Thymus (tissue), 11 donors: ENCODE results near the gene UBE2F. TPM values are rescaled to one million over a fixed set of nuclear protein-coding genes. Genes with fewer than 3 reads are reported as not detected.

Experiments used
- DNase-seq, 9 donors: peaks; one replicate each; pipeline ENCODE4 v3.0.0-alpha.2; 2013; ENCODE audit warnings: low spot score in 9 of 9, low read depth in 6 of 9, missing footprints in 1 of 9
- H3K27ac ChIP-seq, 2 donors: one replicate each; pipeline ENCODE4 v1.5.1; 2013; ENCODE audit warnings: control low read depth in 1 of 2, low read depth in 1 of 2, low read length in 1 of 2, mild to moderate bottlenecking in 1 of 2, moderate library complexity in 1 of 2
- H3K27me3 ChIP-seq, 2 donors: one replicate each; pipeline ENCODE4 v1.5.1; 2013; ENCODE audit warnings: low read length in 1 of 2; ENCODE audit not compliant: control insufficient read depth in 2 of 2, insufficient read depth in 1 of 2
- H3K36me3 ChIP-seq, 2 donors: one replicate each; pipeline ENCODE4 v1.5.1; 2013; ENCODE audit warnings: low read length in 1 of 2, mild to moderate bottlenecking in 1 of 2, moderate library complexity in 1 of 2; ENCODE audit not compliant: control insufficient read depth in 2 of 2, insufficient read depth in 2 of 2
- H3K4me1 ChIP-seq, 2 donors: one replicate each; pipeline ENCODE4 v1.5.1; 2013; ENCODE audit warnings: low read length in 2 of 2; ENCODE audit not compliant: control insufficient read depth in 2 of 2, insufficient read depth in 2 of 2
- H3K4me3 ChIP-seq, 2 donors: one replicate each; pipeline ENCODE4 v1.5.1; 2013; ENCODE audit warnings: low read length in 2 of 2, control low read depth in 1 of 2, mild to moderate bottlenecking in 1 of 2
- H3K9me3 ChIP-seq, 2 donors: one replicate each; pipeline ENCODE4 v1.5.1; 2013; ENCODE audit warnings: low read length in 1 of 2, mild to moderate bottlenecking in 1 of 2; ENCODE audit not compliant: control insufficient read depth in 2 of 2, insufficient read depth in 1 of 2
- WGBS: extraction: QIAGEN DNeasy Blood & Tissue Kit; methylation state at CpG from one replicate; pipeline ENCODE4 v1.1.7; 2013; 5-methylcytosine and 5-hydroxymethylcytosine counted together
- polyA plus RNA-seq: library from polyadenylated mRNA; stranded (reverse); fragments of 200-250 nt; gene quantifications from one replicate; pipeline ENCODE4 v1.2.3, GENCODE V29; 2013
- total RNA-seq: library from RNA; stranded (reverse); fragments of 120-200 nt; gene quantifications from one replicate; pipeline ENCODE4 v1.2.4, GENCODE V29; 2013
- donor health status: healthy.

Gene UBE2F
- total and polyA plus RNA-seq, 2 donors, result 50.7 to 77.8 TPM

GRCh38 chr2:238069877-238070276, 103.1 kb downstream of the UBE2F start:
- Histone ChIP-seq H3K9me3 (peaks cover 1 to 5% of the 10 kb centered on the region in 2 donors), H3K27ac (no peak overlapping the region), H3K4me1 (peaks cover 3 to 15% of the 10 kb centered on the region in 2 donors), H3K36me3 (peaks cover 24 to 57% of the 10 kb centered on the region in 2 donors), H3K4me3 (no peak overlapping the region), H3K27me3 (no peaks in the 10 kb centered on the region)
- 98% methylated on average over 9 of the region's 9 CpGs for WGBS
- DNase-seq, result no peak

- H3K4me3 ChIP-seq, result no peak overlapping the region
- no peak overlapping the region for H3K27ac ChIP-seq
- no peaks in the 10 kb centered on the region for H3K4me1 ChIP-seq
- no peaks in the 10 kb centered on the region for H3K9me3 ChIP-seq
- no peak for DNase-seq
- no peaks in the 10 kb centered on the region for H3K27me3 ChIP-seq
- peaks cover 8 to 25% of the 10 kb centered on the region in 2 donors for H3K36me3 ChIP-seq
Observed at GRCh38 chr2:238075397-238075796, 108.6 kb downstream of the UBE2F start.

- Histone ChIP-seq H3K27me3 (no peaks in the 10 kb centered on the region), H3K36me3 (peaks cover 11 to 34% of the 10 kb centered on the region in 2 donors), H3K4me3 (no peak overlapping the region), H3K9me3 (no peaks in the 10 kb centered on the region), H3K27ac (no peak overlapping the region), H3K4me1 (no peaks in the 10 kb centered on the region)
- no peak for DNase-seq
- 93% methylated on average over 1 of the region's 1 CpG for WGBS
Observed at GRCh38 chr2:238077292-238077691, 110.5 kb downstream of the UBE2F start.

- no peaks in the 10 kb centered on the region for H3K4me1 ChIP-seq
- H3K27me3 ChIP-seq, result no peaks in the 10 kb centered on the region
- H3K9me3 ChIP-seq, result no peaks in the 10 kb centered on the region
- no peak overlapping the region for H3K4me3 ChIP-seq
- peaks cover 25 to 43% of the 10 kb centered on the region in 2 donors for H3K36me3 ChIP-seq
- no peak overlapping the region for H3K27ac ChIP-seq
- DNase-seq, result no peak
- 94% methylated on average over 2 of the region's 2 CpGs for WGBS
Observed at GRCh38 chr2:238079874-238080327, 113.1 kb downstream of the UBE2F start.

GRCh38 chr2:238080518-238080917, 113.7 kb downstream of the UBE2F start:
- no peak for DNase-seq
- Histone ChIP-seq H3K27ac (no peak overlapping the region), H3K27me3 (no peaks in the 10 kb centered on the region), H3K4me3 (no peak overlapping the region), H3K4me1 (no peaks in the 10 kb centered on the region), H3K36me3 (peaks cover 25 to 43% of the 10 kb centered on the region in 2 donors), H3K9me3 (no peaks in the 10 kb centered on the region)
- WGBS, result 99% methylated on average over 15 of the region's 15 CpGs

GRCh38 chr2:238081150-238081549, 114.3 kb downstream of the UBE2F start:
- Histone ChIP-seq H3K27me3 (no peaks in the 10 kb centered on the region), H3K27ac (no peak overlapping the region), H3K4me3 (no peak overlapping the region), H3K9me3 (no peaks in the 10 kb centered on the region), H3K36me3 (peaks cover 25 to 44% of the 10 kb centered on the region in 2 donors), H3K4me1 (no peaks in the 10 kb centered on the region)
- no peak for DNase-seq
- WGBS, result 99% methylated on average over 13 of the region's 13 CpGs

- no peak overlapping the region for H3K27ac ChIP-seq
- peaks cover 25 to 41% of the 10 kb centered on the region in 2 donors for H3K36me3 ChIP-seq
- DNase-seq, result no peak
- 98% methylated on average over 16 of the region's 16 CpGs for WGBS
- no peaks in the 10 kb centered on the region for H3K4me1 ChIP-seq
- H3K9me3 ChIP-seq, result no peaks in the 10 kb centered on the region
- no peaks in the 10 kb centered on the region for H3K27me3 ChIP-seq
- no peak overlapping the region for H3K4me3 ChIP-seq
Observed at GRCh38 chr2:238081561-238081960, 114.7 kb downstream of the UBE2F start.

- H3K36me3 ChIP-seq, result peaks cover 25 to 43% of the 10 kb centered on the region in 2 donors
- no peaks in the 10 kb centered on the region for H3K9me3 ChIP-seq
- H3K4me1 ChIP-seq, result no peaks in the 10 kb centered on the region
- no peak for DNase-seq
- no peak overlapping the region for H3K4me3 ChIP-seq
- 97% methylated on average over 17 of the region's 17 CpGs for WGBS
- no peak overlapping the region for H3K27ac ChIP-seq
- no peaks in the 10 kb centered on the region for H3K27me3 ChIP-seq
Observed at GRCh38 chr2:238082151-238082550, 115.3 kb downstream of the UBE2F start.

GRCh38 chr2:238082827-238083226, 116.0 kb downstream of the UBE2F start:
- H3K36me3 ChIP-seq, result peaks cover 25 to 44% of the 10 kb centered on the region in 2 donors
- WGBS, result 98% methylated on average over 7 of the region's 7 CpGs
- H3K4me3 ChIP-seq, result no peak overlapping the region
- DNase-seq, result no peak
- H3K4me1 ChIP-seq, result no peaks in the 10 kb centered on the region
- no peaks in the 10 kb centered on the region for H3K9me3 ChIP-seq
- no peaks in the 10 kb centered on the region for H3K27me3 ChIP-seq
- H3K27ac ChIP-seq, result no peak overlapping the region

- H3K27ac ChIP-seq, result no peak overlapping the region
- no peaks in the 10 kb centered on the region for H3K27me3 ChIP-seq
- no peaks in the 10 kb centered on the region for H3K4me1 ChIP-seq
- no peak for DNase-seq
- H3K36me3 ChIP-seq, result peaks cover 25 to 49% of the 10 kb centered on the region in 2 donors
- 97% methylated on average over 5 of the region's 5 CpGs for WGBS
- no peaks in the 10 kb centered on the region for H3K9me3 ChIP-seq
- no peak overlapping the region for H3K4me3 ChIP-seq
Observed at GRCh38 chr2:238083919-238084318, 117.1 kb downstream of the UBE2F start.
